Gastroesophageal sphincter (tissue), 4 donors: ENCODE results near the gene PDE10A. TPM values are rescaled to one million over a fixed set of nuclear protein-coding genes. Genes with fewer than 3 reads are reported as not detected.

ENCODE experiments used
- ATAC-seq: fragments of 150-250 bp; one replicate; pipeline ENCODE4 v1.9.1; 2016; ENCODE audit warnings: mild to moderate bottlenecking, moderate library complexity
- H3K27ac ChIP-seq, 4 donors: fragments of 200-600 bp; sonication (generic) in 3 of 4; 1 replicate in 3 of 4; 2 replicates in 1 of 4; pipeline ENCODE4 v1.5.1; 2016 to 2019
- H3K27me3 ChIP-seq: fragments of 200-600 bp; sonication (generic); one replicate; pipeline ENCODE4 v1.5.1; 2019
- H3K36me3 ChIP-seq, 2 donors: fragments of 200-600 bp; sonication (generic); one replicate each; pipeline ENCODE4 v1.5.1; 2019; ENCODE audit warnings: control low read depth in 1 of 2
- H3K4me1 ChIP-seq, 3 donors: fragments of 200-600 bp; sonication (generic); 1 replicate in 2 of 3; 2 replicates in 1 of 3; pipeline ENCODE4 v1.5.1; 2016 to 2019; ENCODE audit warnings: control low read depth in 2 of 3
- H3K4me3 ChIP-seq, 2 donors: fragments of 200-600 bp; sonication (generic); one replicate each; pipeline ENCODE4 v1.5.1; 2019; ENCODE audit warnings: mild to moderate bottlenecking in 1 of 2, moderate library complexity in 1 of 2
- H3K9me3 ChIP-seq, 3 donors: fragments of 200-600 bp; sonication (generic); one replicate each; pipeline ENCODE4 v1.5.1; 2017 to 2019; ENCODE audit warnings: control low read depth in 2 of 3
- EP300 ChIP-seq: sonication (generic); formaldehyde crosslinking; IDR thresholded peaks from one replicate; pipeline ENCODE4 v1.6.1; 2017; ENCODE audit warnings: antibody characterized with exemption, mild to moderate bottlenecking
- POLR2A ChIP-seq, 2 donors: fragments of 450-650 bp; IDR thresholded peaks; one replicate each; pipeline ENCODE4 v1.6.1; 2017; ENCODE audit warnings: antibody characterized with exemption in 2 of 2, mild to moderate bottlenecking in 2 of 2, moderate library complexity in 1 of 2
- POLR2AphosphoS5 ChIP-seq: sonication (generic); formaldehyde crosslinking; IDR thresholded peaks from one replicate; pipeline ENCODE4 v1.6.1; 2017; ENCODE audit warnings: antibody characterized with exemption
- WGBS, 2 donors: methylation state at CpG; one replicate each; pipeline ENCODE4 v1.1.5; 2018; ENCODE audit warnings: low coverage in 1 of 2; 5-methylcytosine and 5-hydroxymethylcytosine counted together
- total RNA-seq, 4 donors: library from RNA; depleted of rRNA; stranded (reverse); fragments of >200 nt; gene quantifications; one replicate each; pipeline ENCODE4 v1.1.0, GENCODE V29; 2016
- TF ChIP-seq, protein P1 (sequence below), 4 experiments: fragments of 200-600 bp in 2 of 4; fragments of 450-650 bp in 2 of 4; sonication (generic) in 1 of 4; IDR thresholded peaks; one replicate each; pipeline ENCODE4 v1.5.1; 2017 to 2019; ENCODE audit warnings: antibody characterized with exemption in 4 of 4, mild to moderate bottlenecking in 2 of 4, moderate library complexity in 2 of 4

Gene PDE10A
- total RNA-seq, 4 donors from 2014 or later = 2.5 to 12.1 (median 4.0) TPM

DNA sequence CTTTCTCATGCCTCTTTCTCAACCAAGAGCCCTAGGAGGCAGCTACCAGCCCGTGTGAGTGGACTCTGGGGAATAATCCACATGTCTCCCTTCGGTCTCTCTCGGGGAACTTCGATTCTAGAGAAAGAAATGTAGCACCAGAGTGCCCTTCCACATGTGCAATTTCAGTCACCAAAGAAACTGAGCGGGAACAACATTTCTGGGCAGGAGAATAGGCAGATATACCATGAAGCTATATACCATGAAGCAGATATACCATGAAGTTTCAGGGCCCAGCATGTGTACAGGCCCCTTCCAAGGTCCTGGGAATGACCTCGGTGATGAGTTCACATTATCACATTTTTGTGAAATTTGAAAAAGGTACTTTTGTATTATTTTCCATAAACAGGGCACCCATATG lies 60.8 kb downstream of the PDE10A start:
- Histone ChIP-seq H3K36me3 (no peaks in the 10 kb centered on the region), H3K27ac (no peak overlapping the region), H3K27me3 (no peaks in the 10 kb centered on the region), H3K4me3 (no peak overlapping the region), H3K9me3 (no peaks in the 10 kb centered on the region), H3K4me1 (no peaks in the 10 kb centered on the region)
- WGBS, 2 donors = 94 to 100% methylated on average over 1 to 6 of the region's 6 CpGs
- ATAC-seq = no peak
- TF ChIP-seq POLR2AphosphoS5 = no peak
- TF ChIP-seq EP300 = no peak
- no peak for TF ChIP-seq POLR2A (IDR thresholded peaks at IDR 0.05)
- TF ChIP-seq, protein P1, sequence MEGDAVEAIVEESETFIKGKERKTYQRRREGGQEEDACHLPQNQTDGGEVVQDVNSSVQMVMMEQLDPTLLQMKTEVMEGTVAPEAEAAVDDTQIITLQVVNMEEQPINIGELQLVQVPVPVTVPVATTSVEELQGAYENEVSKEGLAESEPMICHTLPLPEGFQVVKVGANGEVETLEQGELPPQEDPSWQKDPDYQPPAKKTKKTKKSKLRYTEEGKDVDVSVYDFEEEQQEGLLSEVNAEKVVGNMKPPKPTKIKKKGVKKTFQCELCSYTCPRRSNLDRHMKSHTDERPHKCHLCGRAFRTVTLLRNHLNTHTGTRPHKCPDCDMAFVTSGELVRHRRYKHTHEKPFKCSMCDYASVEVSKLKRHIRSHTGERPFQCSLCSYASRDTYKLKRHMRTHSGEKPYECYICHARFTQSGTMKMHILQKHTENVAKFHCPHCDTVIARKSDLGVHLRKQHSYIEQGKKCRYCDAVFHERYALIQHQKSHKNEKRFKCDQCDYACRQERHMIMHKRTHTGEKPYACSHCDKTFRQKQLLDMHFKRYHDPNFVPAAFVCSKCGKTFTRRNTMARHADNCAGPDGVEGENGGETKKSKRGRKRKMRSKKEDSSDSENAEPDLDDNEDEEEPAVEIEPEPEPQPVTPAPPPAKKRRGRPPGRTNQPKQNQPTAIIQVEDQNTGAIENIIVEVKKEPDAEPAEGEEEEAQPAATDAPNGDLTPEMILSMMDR (IDR thresholded peaks at IDR 0.05) = no peak

DNA sequence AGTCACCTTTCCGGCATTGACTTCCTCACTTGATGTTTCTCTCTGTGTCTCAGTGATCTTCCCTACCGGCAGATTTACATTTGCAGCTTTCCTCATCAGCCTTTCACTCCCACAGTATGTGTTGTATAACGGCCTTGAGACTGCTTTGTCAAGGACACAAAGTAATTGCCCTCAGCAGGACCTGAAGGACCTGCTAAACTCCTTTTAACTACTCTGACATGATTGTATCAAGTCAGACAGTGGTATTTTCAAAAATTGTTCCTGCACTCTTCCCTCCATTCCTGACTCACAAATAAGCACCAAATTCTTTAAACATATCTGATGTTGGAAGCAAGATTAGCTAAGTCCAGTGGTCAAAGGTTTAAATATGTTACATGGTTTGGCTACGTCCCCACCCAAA lies 62.4 kb downstream of the PDE10A start:
- no peaks in the 10 kb centered on the region for H3K4me1 ChIP-seq
- H3K4me3 ChIP-seq = no peak overlapping the region
- TF ChIP-seq, protein P1 (IDR thresholded peaks at IDR 0.05) = no peak
- TF ChIP-seq EP300 (no peak), POLR2AphosphoS5 (no peak), POLR2A (IDR thresholded peaks at IDR 0.05) (no peak)
- no peak for ATAC-seq
- H3K27me3 ChIP-seq = no peaks in the 10 kb centered on the region
- H3K36me3 ChIP-seq = no peaks in the 10 kb centered on the region
- 61 to 100% methylated on average over 1 to 4 of the region's 4 CpGs for WGBS, 2 donors
- no peak overlapping the region for H3K27ac ChIP-seq
- no peaks in the 10 kb centered on the region for H3K9me3 ChIP-seq

DNA sequence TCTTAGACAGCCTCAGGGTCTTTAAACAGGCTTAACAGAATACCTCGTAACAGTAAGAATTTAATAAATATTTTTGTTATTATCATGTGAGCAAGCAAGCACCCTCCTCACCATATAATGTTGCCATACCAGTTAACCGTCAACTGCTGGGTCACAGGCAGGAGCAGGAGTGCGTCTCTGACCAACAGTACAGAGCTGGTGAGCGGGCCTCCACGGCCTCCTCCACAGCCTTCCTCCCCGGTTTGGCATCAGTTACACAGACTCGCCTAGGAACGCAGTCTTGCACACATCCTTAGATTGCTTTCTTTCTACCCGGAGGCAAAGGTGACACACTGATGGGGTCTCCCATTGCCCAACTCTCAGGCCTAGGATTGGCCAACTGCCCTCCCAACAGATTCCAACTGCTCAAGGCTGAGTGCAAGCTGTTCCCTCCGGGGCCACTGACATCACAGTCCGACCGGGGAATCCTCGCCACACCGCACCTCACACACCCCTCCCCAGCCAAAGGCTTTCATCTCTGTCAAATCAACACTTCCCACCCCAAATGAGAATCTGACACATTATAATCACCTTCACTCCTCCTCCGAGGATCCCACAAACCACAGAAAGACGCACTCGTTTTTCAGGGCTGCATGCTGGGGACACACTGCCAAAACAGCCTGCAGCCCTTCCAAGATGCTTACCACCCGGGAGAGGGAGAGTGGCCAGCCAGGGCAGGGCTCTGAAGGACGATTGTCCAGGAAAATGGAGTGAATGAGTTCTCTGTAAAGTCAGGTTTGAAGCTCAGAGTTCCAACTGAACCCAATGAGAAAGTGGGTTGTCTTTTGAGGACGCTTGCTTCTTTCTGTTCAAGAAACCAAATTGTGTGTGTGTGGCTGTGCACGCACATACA lies 63.2 kb downstream of the PDE10A start:
- H3K4me3 ChIP-seq = no peak overlapping the region
- no peaks in the 10 kb centered on the region for H3K36me3 ChIP-seq
- no peaks in the 10 kb centered on the region for H3K4me1 ChIP-seq
- TF ChIP-seq, protein P1 (IDR thresholded peaks at IDR 0.05) = no peak
- TF ChIP-seq POLR2A (IDR thresholded peaks at IDR 0.05) = no peak
- no peak for TF ChIP-seq POLR2AphosphoS5
- no peak for TF ChIP-seq EP300
- H3K9me3 ChIP-seq = no peaks in the 10 kb centered on the region
- H3K27me3 ChIP-seq = no peaks in the 10 kb centered on the region
- WGBS, 2 donors = 80 to 81% methylated on average over 8 to 13 of the region's 21 CpGs
- no peak overlapping the region for H3K27ac ChIP-seq
- ATAC-seq = no peak

DNA sequence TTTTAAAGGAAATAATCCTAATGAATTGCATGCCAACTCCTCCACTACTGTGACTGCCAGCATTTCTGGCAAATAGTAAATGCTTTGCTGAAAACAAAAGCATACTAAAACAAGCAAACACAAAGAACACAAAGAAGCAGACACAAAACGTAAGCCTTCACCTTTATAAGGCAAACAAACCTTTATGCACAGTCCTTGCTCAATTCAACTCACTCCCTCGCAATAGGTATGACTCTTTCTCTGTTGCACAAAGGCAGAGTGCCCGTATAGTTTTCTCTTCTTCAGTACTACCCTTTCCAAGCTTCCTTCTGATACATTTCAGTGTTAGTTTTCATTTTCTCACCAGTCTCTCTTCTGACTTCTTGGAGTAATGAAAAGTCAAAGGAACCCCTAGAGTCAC lies 63.9 kb downstream of the PDE10A start:
- Histone ChIP-seq H3K36me3 (no peaks in the 10 kb centered on the region), H3K27me3 (no peaks in the 10 kb centered on the region), H3K4me3 (no peak overlapping the region), H3K27ac (no peak overlapping the region), H3K9me3 (no peaks in the 10 kb centered on the region), H3K4me1 (no peaks in the 10 kb centered on the region)
- 80 to 91% methylated on average over 2 to 3 of the region's 3 CpGs for WGBS, 2 donors
- TF ChIP-seq, protein P1 (IDR thresholded peaks at IDR 0.05) = no peak
- no peak for TF ChIP-seq EP300
- no peak for TF ChIP-seq POLR2AphosphoS5
- no peak for TF ChIP-seq POLR2A (IDR thresholded peaks at IDR 0.05)
- ATAC-seq = no peak

DNA sequence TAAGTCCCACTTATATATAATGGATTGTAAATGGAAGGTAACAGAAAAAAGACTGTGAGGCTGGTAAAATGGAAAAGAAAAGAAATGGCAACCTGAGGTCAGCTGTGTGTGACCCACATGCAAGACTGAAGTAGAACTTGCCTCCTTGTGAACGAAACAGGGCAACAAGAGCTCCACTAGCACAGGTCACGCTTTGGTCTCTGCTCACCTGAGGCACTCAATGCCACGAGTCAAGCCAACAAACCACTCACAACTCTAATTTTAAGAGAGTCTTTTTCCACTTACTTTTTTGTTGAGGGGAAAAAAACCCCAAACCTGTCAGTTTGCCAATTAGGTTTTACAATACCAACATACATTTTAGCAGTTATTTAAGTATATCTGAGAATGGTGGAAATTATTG lies 65.2 kb downstream of the PDE10A start:
- no peak for TF ChIP-seq POLR2AphosphoS5
- TF ChIP-seq POLR2A (IDR thresholded peaks at IDR 0.05) = no peak
- TF ChIP-seq, protein P1 (IDR thresholded peaks at IDR 0.05) = no peak
- TF ChIP-seq EP300 = no peak
- WGBS, 2 donors = 91 to 100% methylated on average over 1 to 3 of the region's 3 CpGs
- Histone ChIP-seq H3K4me3 (no peak overlapping the region), H3K9me3 (peaks cover 0 to 4% (median 0%) of the 10 kb centered on the region in 3 donors), H3K27me3 (no peaks in the 10 kb centered on the region), H3K36me3 (no peaks in the 10 kb centered on the region), H3K4me1 (no peaks in the 10 kb centered on the region), H3K27ac (no peak overlapping the region)
- no peak for ATAC-seq
